ENCODE measurements around the gene CCDC27. TPM values are rescaled to one million over a fixed set of nuclear protein-coding genes. Genes with fewer than 3 reads are reported as not detected.

The CCDC27 gene
- total RNA-seq, 2 experiments from 2014 or later, result not detected

DNA sequence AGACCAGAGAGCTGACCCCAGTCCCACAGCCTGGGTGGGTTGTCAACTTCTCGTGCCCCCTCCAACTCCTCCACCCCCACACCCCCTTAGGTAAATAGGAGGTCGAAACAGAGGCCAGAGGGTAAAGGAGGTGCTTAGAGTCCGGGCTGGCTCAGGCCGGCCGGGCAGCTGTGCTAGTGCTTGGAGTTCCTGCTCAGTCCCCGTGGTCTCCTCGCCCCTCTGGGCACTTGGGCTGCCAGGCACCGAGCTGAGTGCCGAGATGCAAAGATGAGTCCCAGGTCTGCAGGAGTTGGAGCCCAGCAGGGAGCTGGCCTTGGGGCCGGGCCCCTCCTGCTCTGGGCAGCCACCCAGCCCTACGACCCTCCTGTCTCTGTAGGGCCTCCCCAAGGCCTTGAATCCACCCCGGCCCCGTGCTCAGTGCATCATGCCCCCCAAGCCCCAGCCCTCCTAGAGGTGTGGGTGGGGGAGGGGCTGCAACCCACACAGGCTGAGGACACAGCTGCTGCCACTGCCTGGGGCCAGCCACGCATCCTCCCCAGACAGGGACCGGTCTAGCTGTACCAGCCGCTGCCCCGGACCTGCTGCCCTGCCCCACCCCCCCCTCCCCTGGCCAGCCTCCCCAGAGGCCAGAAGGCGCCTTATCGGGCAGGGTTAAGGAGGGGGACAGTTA is 22.2 kb downstream of the CCDC27 start:
- H3K9me3 Mint-ChIP-seq, result no peaks in the 10 kb centered on the region
- H3K27ac Mint-ChIP-seq, result no peak overlapping the region
- H3K4me3 Mint-ChIP-seq, result no peak overlapping the region
- ChIA-PET CTCF (interaction anchor here (1.0 to 3.4 kb wide), 3 partner anchors 13 to 21 kb away, joined by 3 to 29 read pairs (median 5); partner anchors contain the start of gene LRRC47), POLR2A (no interaction called here)
- peaks cover 8% of the 10 kb centered on the region for H3K4me1 Mint-ChIP-seq
- H3K36me3 Mint-ChIP-seq (ENCODE audit: low read depth), result no peaks in the 10 kb centered on the region
- no peaks in the 10 kb centered on the region for H3K27me3 Mint-ChIP-seq
- DNase-seq, result no peak

DNA sequence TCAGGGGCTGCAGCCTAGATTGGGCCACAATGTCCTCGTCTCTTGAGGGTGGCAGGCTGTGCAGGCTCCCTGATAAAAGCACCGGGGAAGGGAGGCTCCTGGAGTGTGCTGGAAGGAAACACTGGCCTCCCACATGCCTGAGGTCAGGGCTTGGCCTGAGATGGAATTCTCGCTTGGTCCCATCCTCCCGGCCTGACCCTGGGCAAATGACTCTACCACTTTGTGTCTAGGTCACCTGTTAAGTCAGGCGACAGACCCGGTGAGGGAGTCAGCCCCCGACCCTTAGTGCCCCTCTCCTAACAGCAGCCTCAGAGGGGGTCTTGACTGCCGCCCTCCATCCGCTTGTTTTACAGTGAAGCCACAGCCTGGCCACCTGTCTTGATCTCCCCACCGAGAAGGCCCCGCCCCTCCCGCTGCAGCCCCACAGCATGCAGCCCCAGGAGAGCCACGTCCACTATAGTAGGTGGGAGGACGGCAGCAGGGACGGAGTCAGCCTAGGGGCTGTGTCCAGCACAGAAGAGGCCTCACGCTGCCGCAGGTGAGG is 22.8 kb downstream of the CCDC27 start:
- CTCF ChIA-PET, result interaction anchor here (1.9 to 3.4 kb wide), 2 partner anchors 12 to 21 kb away, joined by 5 to 29 read pairs; partner anchors contain the start of gene LRRC47
- no peak for DNase-seq
- no peaks in the 10 kb centered on the region for H3K9me3 Mint-ChIP-seq
- H3K36me3 Mint-ChIP-seq (ENCODE audit: low read depth), result peaks cover 4% of the 10 kb centered on the region
- H3K4me1 Mint-ChIP-seq, result peaks cover 8% of the 10 kb centered on the region
- POLR2A ChIA-PET, result no interaction called here
- no peaks in the 10 kb centered on the region for H3K27me3 Mint-ChIP-seq
- no peak overlapping the region for H3K4me3 Mint-ChIP-seq
- peak overlapping the region; percentile 41 for H3K27ac Mint-ChIP-seq

DNA sequence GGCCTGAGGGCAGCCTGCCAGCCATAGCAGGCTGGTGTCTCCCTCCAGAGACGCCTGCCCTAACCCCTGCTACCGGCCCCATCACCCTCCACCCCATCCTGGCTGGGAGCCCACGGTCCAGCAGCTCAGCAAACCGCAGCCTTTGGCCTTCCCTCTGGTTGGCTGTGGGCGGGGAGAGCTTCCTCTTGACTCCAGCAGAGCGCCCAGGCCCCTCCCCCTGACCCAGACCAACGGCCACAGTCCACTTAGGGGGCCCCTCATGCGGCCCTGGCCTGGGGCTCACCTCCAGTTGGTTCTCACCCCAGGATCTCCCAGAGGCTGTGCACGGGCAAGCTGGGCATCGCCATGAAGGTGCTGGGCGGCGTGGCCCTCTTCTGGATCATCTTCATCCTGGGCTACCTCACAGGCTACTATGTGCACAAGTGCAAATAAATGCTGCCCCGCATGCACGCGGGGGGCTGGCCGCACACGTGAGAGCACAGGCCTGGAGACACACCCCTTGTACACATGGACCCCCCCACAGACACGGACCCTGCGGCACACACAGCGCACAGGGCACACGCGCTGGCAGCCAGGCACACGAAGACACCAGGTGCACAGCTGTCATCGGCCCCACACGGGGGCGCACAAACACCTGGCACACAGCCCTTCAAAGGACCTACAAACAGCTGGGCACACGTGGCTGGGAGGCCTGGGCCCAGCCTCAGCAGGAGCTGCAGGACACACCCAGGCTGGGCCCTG is 23.4 kb downstream of the CCDC27 start:
- no peak overlapping the region for H3K4me3 Mint-ChIP-seq
- POLR2A ChIA-PET, result no interaction called here

DNA sequence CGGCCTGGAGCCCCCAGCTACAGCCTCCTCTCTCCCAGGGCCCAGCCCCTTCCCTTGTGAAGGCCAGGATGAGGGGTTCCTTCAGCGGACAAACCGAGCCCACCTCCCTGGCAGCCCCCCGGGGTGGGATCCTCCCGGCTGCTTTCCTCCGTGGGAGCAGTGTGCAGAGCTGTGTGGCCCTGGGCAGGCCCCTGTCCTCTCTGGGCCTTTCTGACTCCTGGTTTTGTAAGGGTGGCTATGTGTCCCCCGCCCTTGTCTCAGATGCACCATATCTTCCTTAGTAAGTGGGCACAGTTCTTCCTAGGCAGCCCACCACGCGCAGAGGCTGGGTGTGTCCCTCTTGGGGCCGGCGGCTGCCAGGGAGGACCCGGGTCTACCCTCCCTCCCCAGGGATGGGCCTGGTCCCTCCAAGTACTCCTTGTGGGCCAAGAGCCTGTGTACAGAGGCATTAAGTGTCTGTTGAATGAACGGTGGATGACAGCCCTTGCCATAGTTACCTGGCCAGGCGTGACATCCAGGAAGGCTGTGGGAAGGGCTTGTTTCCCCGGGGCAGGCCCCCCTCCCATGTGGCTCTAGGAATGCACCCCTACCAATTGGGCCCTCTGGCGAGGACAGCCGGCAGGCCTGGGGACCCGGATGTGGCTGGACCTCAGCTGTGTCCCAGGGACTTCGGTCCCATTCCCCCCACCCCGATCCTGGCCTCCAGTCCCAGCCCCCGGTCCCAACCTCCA is 24.1 kb downstream of the CCDC27 start:
- Mint-ChIP-seq H3K4me3 (no peak overlapping the region), H3K9me3 (no peaks in the 10 kb centered on the region), H3K27me3 (no peaks in the 10 kb centered on the region), H3K36me3 (ENCODE audit: low read depth) (peaks cover 12% of the 10 kb centered on the region), H3K4me1 (peaks cover 6% of the 10 kb centered on the region), H3K27ac (no peak overlapping the region)
- CTCF ChIA-PET, result interaction anchor here (0.6 to 3.4 kb wide), 7 partner anchors 9 to 107 kb away, joined by 3 to 29 read pairs (median 5); partner anchors contain the start of gene LRRC47
- no peak for DNase-seq
- POLR2A ChIA-PET, result no interaction called here

More for the DNA sequence above, 23.4 kb downstream of the CCDC27 start:
- DNase-seq, result peak; percentile 53
- no peak overlapping the region for H3K27ac Mint-ChIP-seq
- H3K4me1 Mint-ChIP-seq, result peaks cover 7% of the 10 kb centered on the region
- H3K9me3 Mint-ChIP-seq, result no peaks in the 10 kb centered on the region
- H3K27me3 Mint-ChIP-seq, result no peaks in the 10 kb centered on the region
- peaks cover 9% of the 10 kb centered on the region for H3K36me3 Mint-ChIP-seq (ENCODE audit: low read depth)
- CTCF ChIA-PET, result interaction anchor here (0.6 to 3.4 kb wide), 5 partner anchors 8 to 108 kb away, joined by 3 to 29 read pairs (median 5); partner anchors contain the start of gene LRRC47

DNA sequence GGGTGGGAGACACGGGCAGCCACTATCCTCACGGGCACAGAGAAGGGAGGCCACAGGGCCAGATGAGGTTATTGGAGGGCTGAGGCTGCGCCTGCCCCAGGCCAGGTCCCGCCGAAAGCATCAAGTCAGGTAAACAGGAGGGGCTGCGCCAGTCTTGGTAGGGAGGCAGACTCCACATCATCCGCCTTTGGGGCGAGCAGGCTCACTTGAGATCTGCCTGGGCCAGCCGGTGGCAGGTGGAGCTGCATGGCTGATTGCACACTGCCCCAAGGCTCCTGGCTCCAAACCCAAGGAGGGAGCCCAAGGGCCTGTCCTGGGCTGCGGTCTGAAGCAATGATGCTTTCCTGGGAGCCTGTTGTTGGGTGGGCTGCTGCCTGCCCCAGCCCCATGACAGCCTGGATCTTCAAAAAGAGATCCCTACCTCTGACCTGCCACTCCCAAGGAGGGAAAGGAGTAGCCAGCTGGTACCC is 24.9 kb downstream of the CCDC27 start:
- ChIA-PET POLR2A (no interaction called here), CTCF (interaction anchor here (1.1 to 1.7 kb wide), 2 partner anchors 10 to 17 kb away, joined by 3 to 6 read pairs; no protein-coding TSS in a partner anchor)
- no peak overlapping the region for H3K27ac Mint-ChIP-seq
- H3K4me3 Mint-ChIP-seq, result no peak overlapping the region
- DNase-seq, result no peak
- no peaks in the 10 kb centered on the region for H3K9me3 Mint-ChIP-seq
- peaks cover 2% of the 10 kb centered on the region for H3K4me1 Mint-ChIP-seq
- H3K36me3 Mint-ChIP-seq (ENCODE audit: low read depth), result peaks cover 18% of the 10 kb centered on the region
- no peaks in the 10 kb centered on the region for H3K27me3 Mint-ChIP-seq

DNA sequence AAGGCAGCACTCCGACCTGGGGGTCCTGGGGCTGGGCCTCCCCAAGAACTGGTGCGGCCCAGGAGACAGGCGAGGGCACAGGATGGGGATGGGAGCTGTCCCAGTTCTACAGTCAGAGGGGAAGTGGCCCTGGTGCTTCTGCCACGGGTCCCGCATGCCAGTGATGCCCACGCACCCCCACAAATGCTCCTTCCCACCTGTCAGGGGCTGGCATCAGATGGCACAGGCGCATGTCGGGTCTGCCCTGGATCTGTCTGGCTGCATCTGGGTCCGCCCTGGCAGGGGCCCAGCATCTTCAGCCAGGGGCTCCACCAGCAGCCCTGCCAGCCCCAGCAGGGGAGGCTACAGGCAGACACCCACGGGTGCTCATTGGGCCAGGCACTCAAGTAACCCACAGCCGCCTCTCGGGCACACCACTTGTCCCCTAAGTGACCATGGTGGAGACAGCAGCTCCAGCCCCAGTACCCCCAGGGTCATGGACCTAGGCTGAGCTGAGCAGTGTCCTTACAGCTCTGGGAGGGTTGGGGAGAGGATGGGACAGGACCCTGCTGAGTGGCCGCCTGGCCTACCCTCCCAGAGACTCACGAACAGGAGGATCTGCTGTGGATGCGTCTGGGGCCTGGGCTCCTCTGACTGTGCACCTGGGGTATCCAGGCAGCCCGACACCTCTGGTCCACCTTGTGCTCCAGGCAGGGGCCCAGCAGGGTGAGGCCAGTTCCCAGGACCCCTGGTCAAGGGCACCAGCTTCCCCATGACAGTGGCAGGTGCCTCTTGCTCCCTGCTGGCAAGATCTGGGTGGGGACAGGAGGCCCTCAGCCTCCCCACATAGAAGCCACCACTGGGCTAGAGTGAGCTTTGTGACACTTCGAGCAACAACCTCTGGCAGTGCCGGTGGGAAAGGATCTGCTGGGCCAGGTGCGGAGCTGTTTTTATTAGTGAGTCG is 25.7 kb downstream of the CCDC27 start:
- ChIA-PET CTCF (interaction anchor here (1.1 to 1.7 kb wide), 2 partner anchors 11 to 16 kb away, joined by 3 to 6 read pairs; no protein-coding TSS in a partner anchor), POLR2A (no interaction called here)

DNA sequence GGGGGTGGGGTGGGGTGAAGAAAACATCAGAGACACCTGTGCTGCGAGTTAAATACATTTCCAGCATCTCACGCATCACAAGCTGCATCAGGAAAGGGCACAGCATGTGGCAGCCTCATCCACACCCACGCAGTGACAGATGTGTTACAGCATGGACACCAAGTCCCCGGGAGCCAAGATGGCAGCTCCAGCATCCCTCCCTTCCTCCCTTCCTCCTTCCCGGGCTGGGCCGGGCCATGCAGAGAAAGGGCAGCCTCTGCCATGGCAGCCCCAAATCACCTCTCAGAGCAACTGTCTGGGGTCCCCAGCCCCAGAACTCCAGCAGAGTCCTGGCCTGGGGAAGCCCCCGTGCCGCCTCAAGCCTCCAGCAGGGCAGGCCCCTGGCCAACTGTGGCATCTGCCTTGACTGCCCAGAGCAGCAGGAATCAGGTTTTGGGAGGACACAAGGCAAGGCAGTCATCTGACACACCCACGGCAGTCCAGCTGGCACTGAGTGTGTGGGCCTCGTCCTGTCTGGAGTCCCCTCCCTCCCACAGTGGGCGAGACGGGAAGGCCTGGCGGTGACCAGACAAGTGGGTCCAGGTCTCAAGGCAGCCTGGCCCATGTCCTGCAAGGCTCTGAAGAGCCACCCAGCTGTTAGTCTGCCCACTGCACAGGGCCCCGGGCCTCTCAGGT is 26.5 kb downstream of the CCDC27 start:
- CTCF ChIA-PET, result interaction anchor here (1.7 kb wide), 1 partner anchor 15 kb away, joined by 6 read pairs; no protein-coding TSS in a partner anchor
- POLR2A ChIA-PET, result no interaction called here

More for the DNA sequence above, 25.7 kb downstream of the CCDC27 start:
- H3K36me3 Mint-ChIP-seq (ENCODE audit: low read depth), result peaks cover 24% of the 10 kb centered on the region
- no peak for DNase-seq
- no peak overlapping the region for H3K4me3 Mint-ChIP-seq
- no peaks in the 10 kb centered on the region for H3K9me3 Mint-ChIP-seq
- H3K27ac Mint-ChIP-seq, result no peak overlapping the region
- no peaks in the 10 kb centered on the region for H3K27me3 Mint-ChIP-seq
- peaks cover 2% of the 10 kb centered on the region for H3K4me1 Mint-ChIP-seq

DNA sequence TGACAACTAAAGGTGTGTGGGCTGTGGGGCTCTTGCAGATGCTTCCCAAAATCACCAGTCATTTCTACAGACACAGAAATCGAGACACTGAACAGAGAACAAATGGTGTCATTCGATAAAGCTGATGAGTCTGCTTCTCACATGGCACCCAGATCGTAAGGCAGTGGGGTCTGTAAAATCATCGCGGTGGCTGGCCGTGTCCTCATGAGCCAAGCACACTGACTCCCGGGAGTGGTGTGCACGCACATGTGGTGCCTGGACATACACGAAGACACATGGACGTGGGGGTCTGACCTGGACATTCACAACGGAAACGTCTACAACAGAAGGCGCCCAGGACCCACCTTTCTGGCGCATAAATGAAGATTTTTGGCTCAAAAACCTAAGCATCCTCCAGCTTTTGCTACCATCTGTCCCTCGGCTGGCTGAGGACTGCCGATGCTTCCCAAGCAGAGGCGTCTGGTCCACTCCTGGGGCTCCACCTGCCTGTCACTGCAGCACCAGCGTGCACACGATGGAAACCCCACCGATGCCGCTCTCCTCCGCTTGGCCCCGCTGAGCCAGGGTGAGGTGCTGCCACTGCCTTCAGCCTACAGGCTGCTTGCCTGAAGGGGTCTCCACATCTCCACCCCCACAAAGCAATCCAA is 27.1 kb downstream of the CCDC27 start:
- ChIA-PET CTCF (no interaction called here), POLR2A (no interaction called here)
- H3K4me3 Mint-ChIP-seq, result no peak overlapping the region
- no peaks in the 10 kb centered on the region for H3K9me3 Mint-ChIP-seq
- peaks cover 33% of the 10 kb centered on the region for H3K36me3 Mint-ChIP-seq (ENCODE audit: low read depth)
- no peak for DNase-seq
- peaks cover 2% of the 10 kb centered on the region for H3K4me1 Mint-ChIP-seq
- H3K27ac Mint-ChIP-seq, result no peak overlapping the region
- no peaks in the 10 kb centered on the region for H3K27me3 Mint-ChIP-seq

More for the DNA sequence above, 26.5 kb downstream of the CCDC27 start:
- H3K27ac Mint-ChIP-seq, result no peak overlapping the region
- DNase-seq, result no peak
- H3K9me3 Mint-ChIP-seq, result no peaks in the 10 kb centered on the region
- H3K4me3 Mint-ChIP-seq, result no peak overlapping the region
- H3K27me3 Mint-ChIP-seq, result no peaks in the 10 kb centered on the region
- peaks cover 27% of the 10 kb centered on the region for H3K36me3 Mint-ChIP-seq (ENCODE audit: low read depth)
- H3K4me1 Mint-ChIP-seq, result peaks cover 2% of the 10 kb centered on the region

DNA sequence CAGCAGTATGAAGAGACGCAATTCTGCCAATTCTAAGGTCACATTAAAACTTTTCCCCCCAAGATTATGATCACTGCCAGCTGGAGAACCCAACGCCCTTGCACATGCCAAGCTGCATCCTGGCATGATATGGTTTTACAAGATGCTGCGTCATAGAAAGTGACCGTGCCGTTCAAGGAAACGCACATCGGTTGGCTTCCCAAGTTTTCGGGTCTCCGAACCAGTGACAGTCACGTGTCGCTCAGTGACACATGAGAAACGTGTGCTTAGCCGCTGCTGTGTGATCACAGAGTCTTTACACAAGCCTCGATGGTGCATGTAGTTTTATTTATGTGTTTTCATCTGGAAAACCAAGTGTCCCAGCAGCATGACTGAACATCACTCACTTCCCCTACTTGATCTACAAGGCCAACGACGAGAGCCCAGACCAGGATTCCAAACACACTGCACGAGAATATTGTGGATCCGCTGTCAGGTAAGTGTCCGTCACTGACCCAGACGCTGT is 27.7 kb downstream of the CCDC27 start:
- CTCF ChIA-PET, result no interaction called here
- H3K4me1 Mint-ChIP-seq, result peaks cover 2% of the 10 kb centered on the region
- H3K27me3 Mint-ChIP-seq, result no peaks in the 10 kb centered on the region
- POLR2A ChIA-PET, result no interaction called here
- peaks cover 36% of the 10 kb centered on the region for H3K36me3 Mint-ChIP-seq (ENCODE audit: low read depth)
- no peak overlapping the region for H3K27ac Mint-ChIP-seq
- no peak for DNase-seq
- H3K9me3 Mint-ChIP-seq, result no peaks in the 10 kb centered on the region
- H3K4me3 Mint-ChIP-seq, result no peak overlapping the region

DNA sequence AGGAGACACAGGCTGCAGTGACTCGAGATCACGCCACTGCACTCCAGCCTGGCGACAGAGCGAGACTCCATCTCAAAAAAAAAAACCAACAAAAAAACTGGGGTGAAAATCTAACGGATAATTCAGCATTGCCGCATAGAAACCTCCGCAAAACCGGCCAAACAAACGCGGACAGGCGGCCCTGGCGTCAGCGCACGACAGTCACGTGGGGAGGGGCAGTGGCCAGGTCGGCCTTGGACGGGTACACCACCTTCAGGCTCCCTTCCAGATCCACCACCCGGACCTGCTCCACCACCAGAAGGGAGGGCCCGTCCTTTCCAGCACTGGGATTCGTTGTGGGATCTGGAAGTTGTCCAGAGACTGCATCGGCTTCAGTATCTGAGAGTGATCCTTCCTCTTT is 28.7 kb downstream of the CCDC27 start:
- peaks cover 36% of the 10 kb centered on the region for H3K36me3 Mint-ChIP-seq (ENCODE audit: low read depth)
- H3K4me1 Mint-ChIP-seq, result no peaks in the 10 kb centered on the region
- H3K4me3 Mint-ChIP-seq, result no peak overlapping the region
- ChIA-PET POLR2A (no interaction called here), CTCF (no interaction called here)
- H3K9me3 Mint-ChIP-seq, result no peaks in the 10 kb centered on the region
- no peak overlapping the region for H3K27ac Mint-ChIP-seq
- no peak for DNase-seq
- H3K27me3 Mint-ChIP-seq, result no peaks in the 10 kb centered on the region

All from activated CD4-positive, alpha-beta T cell treated with anti-CD3 and anti-CD28 coated beads, Interleukin-2, amount 10 ng/mL, durations not matched to agents 7 days and 5 days (primary cell).